HG03159 (cell line): ENCODE results near the gene PTCHD1.

ENCODE experiments used
- ATAC-seq: cut with Tn5 transposase; IDR thresholded peaks from one replicate; pipeline ENCODE4 v1.9.1; 2021; ENCODE audit warnings: mild to moderate bottlenecking, moderate library complexity; ENCODE audit not compliant: unreplicated experiment

The PTCHD1 gene

GRCh38 chrX:23344904-23345271, 10.2 kb downstream of the PTCHD1 start:
- ATAC-seq: no peak

- no peak for ATAC-seq
Measured at GRCh38 chrX:23356189-23356588, 21.5 kb downstream of the PTCHD1 start.

- no peak for ATAC-seq
Measured at GRCh38 chrX:23364416-23364815, 29.8 kb downstream of the PTCHD1 start.

- no peak for ATAC-seq
Measured at GRCh38 chrX:23365541-23365940, 30.9 kb downstream of the PTCHD1 start.

GRCh38 chrX:23366914-23367313, 32.3 kb downstream of the PTCHD1 start:
- ATAC-seq: no peak

- no peak for ATAC-seq
Measured at GRCh38 chrX:23369027-23369426, 34.4 kb downstream of the PTCHD1 start.

- ATAC-seq: no peak
Measured at GRCh38 chrX:23372220-23372902, 37.7 kb downstream of the PTCHD1 start.

GRCh38 chrX:23373129-23373804, 38.6 kb downstream of the PTCHD1 start:
- ATAC-seq: no peak

GRCh38 chrX:23374291-23374690, 39.6 kb downstream of the PTCHD1 start:
- no peak for ATAC-seq

- no peak for ATAC-seq
Measured at GRCh38 chrX:23376581-23376980, 41.9 kb downstream of the PTCHD1 start.

- ATAC-seq: no peak
Measured at GRCh38 chrX:23380581-23380980, 45.9 kb downstream of the PTCHD1 start.

GRCh38 chrX:23381099-23382087, 46.7 kb downstream of the PTCHD1 start:
- no peak for ATAC-seq

GRCh38 chrX:23382572-23382971, 47.9 kb downstream of the PTCHD1 start:
- no peak for ATAC-seq

- ATAC-seq: no peak
Measured at GRCh38 chrX:23383411-23383810, 48.8 kb downstream of the PTCHD1 start.

GRCh38 chrX:23385242-23385641, 50.6 kb downstream of the PTCHD1 start:
- no peak for ATAC-seq

- no peak for ATAC-seq
Measured at GRCh38 chrX:23386260-23386659, 51.6 kb downstream of the PTCHD1 start.

- no peak for ATAC-seq
Measured at GRCh38 chrX:23386726-23387125, 52.1 kb downstream of the PTCHD1 start.

- ATAC-seq: no peak
Measured at GRCh38 chrX:23387550-23388184, 53.0 kb downstream of the PTCHD1 start.

GRCh38 chrX:23389196-23389792, 54.6 kb downstream of the PTCHD1 start:
- ATAC-seq: no peak

GRCh38 chrX:23390979-23391378, 56.3 kb downstream of the PTCHD1 start:
- ATAC-seq: no peak

- ATAC-seq: no peak
Measured at GRCh38 chrX:23392195-23392594, 57.5 kb downstream of the PTCHD1 start.
